SK-N-SH (cell line): ENCODE results near the gene DEFB119. TPM values are rescaled to one million over a fixed set of nuclear protein-coding genes. Genes with fewer than 3 reads are reported as not detected.
"Not testable (repeated sequence)": the region's sequence is repeated elsewhere in the genome, so short reads cannot be mapped to it uniquely, and the experiment has no call there.

Experiments used
- CTCF ChIA-PET: fragments of 300-600, 350-600 bp; formaldehyde crosslinking; extraction: SDS; loops from one replicate; lab custom pipeline; 2021; lab: Yijun Ruan, JAX
- POLR2A ChIA-PET: fragments of 350-600 bp; sonication (Branson Sonifier 250); formaldehyde crosslinking; extraction: SDS; loops from one replicate; lab custom pipeline; 2020; ENCODE audit warnings: antibody characterized with exemption, inconsistent platforms; lab: Yijun Ruan, JAX
- DNase-seq: peaks from one replicate; pipeline ENCODE4 v3.0.0; 2012
- H2AFZ ChIP-seq: fragments of 200-600 bp; sonication (generic); 2 replicates; pipeline ENCODE4 v1.8.1; 2016; ENCODE audit warnings: antibody characterized with exemption, mild to moderate bottlenecking, low read depth
- H3F3A ChIP-seq: fragments of 200-600 bp; sonication (generic); replicated peaks from 2 replicates; pipeline ENCODE3; 2016; ENCODE audit warnings: antibody characterized with exemption, mild to moderate bottlenecking; ENCODE audit not compliant: insufficient read depth
- H3K27ac ChIP-seq, 2 experiments: fragments of 200-500 bp in 1 of 2; fragments of 200-600 bp in 1 of 2; sonication (Bioruptor generic) in 1 of 2; sonication (generic), shearing (Covaris generic) in 1 of 2; 2 replicates each; pipeline versions ENCODE4 v1.5.1 to v1.6.1; 2014 to 2016; ENCODE audit warnings: low read depth in 2 of 2, inconsistent platforms in 1 of 2, low read length in 1 of 2, mild to moderate bottlenecking in 1 of 2, mixed read lengths in 1 of 2
- H3K27me3 ChIP-seq: fragments of 200-600 bp; sonication (generic), shearing (Covaris generic); 2 replicates; pipeline ENCODE4 v1.6.1; 2016; ENCODE audit warnings: mixed run types; ENCODE audit not compliant: insufficient read depth
- H3K36me3 ChIP-seq, 2 experiments: fragments of 200-500 bp in 1 of 2; fragments of 200-600 bp in 1 of 2; sonication (Bioruptor generic) in 1 of 2; sonication (generic) in 1 of 2; replicated peaks in 1 of 2; 2 replicates each; pipeline versions ENCODE3 to v1.5.1; 2014 to 2016; ENCODE audit warnings: low read length in 1 of 2, mild to moderate bottlenecking in 1 of 2; ENCODE audit not compliant: insufficient read depth in 2 of 2, control insufficient read depth in 1 of 2
- H3K4me1 ChIP-seq, 2 experiments: fragments of 200-500 bp in 1 of 2; fragments of 200-600 bp in 1 of 2; sonication (Bioruptor generic) in 1 of 2; sonication (generic), shearing (Covaris generic) in 1 of 2; 2 replicates each; pipeline versions ENCODE4 v1.5.1 to v1.6.1; 2014 to 2016; ENCODE audit warnings: low read depth in 1 of 2, low read length in 1 of 2, mixed run types in 1 of 2; ENCODE audit not compliant: insufficient read depth in 2 of 2, control insufficient read depth in 1 of 2
- H3K4me2 ChIP-seq: fragments of 200-600 bp; sonication (generic), shearing (Covaris generic); 2 replicates; pipeline ENCODE4 v1.6.1; 2017; ENCODE audit warnings: mixed run types
- H3K4me3 ChIP-seq, 2 experiments: fragments of 200-500 bp in 1 of 2; fragments of 200-600 bp in 1 of 2; sonication (Bioruptor generic) in 1 of 2; sonication (generic), shearing (Covaris generic) in 1 of 2; 2 replicates each; pipeline versions ENCODE4 v1.5.1 to v1.8.1; 2014 to 2016; ENCODE audit warnings: low read depth in 2 of 2, inconsistent platforms in 1 of 2, low read length in 1 of 2, mild to moderate bottlenecking in 1 of 2, mixed read lengths in 1 of 2, moderate library complexity in 1 of 2
- H3K79me2 ChIP-seq: fragments of 200-600 bp; sonication (generic); 2 replicates; pipeline ENCODE4 v1.8.1; 2017; ENCODE audit warnings: mild to moderate bottlenecking; ENCODE audit not compliant: insufficient read depth
- H3K9ac ChIP-seq: fragments of 200-600 bp; sonication (generic); 2 replicates; pipeline ENCODE4 v1.6.1; 2017; ENCODE audit warnings: mixed run types
- H3K9me2 ChIP-seq: fragments of 200-600 bp; sonication (generic); 2 replicates; pipeline ENCODE4 v1.6.1; 2017; ENCODE audit warnings: mixed run types
- H3K9me3 ChIP-seq: fragments of 200-600 bp; sonication (generic); 2 replicates; pipeline ENCODE4 v1.6.1; 2017; ENCODE audit warnings: mixed run types, mild to moderate bottlenecking, moderate library complexity
- H4K20me1 ChIP-seq: fragments of 200-600 bp; sonication (generic); 2 replicates; pipeline ENCODE4 v1.6.1; 2017; ENCODE audit warnings: mild to moderate bottlenecking, mixed run types; ENCODE audit not compliant: insufficient read depth
- ELF1 ChIP-seq: IDR thresholded peaks from 2 replicates; pipeline ENCODE4 v1.4.0; 2012
- GABPA ChIP-seq: IDR thresholded peaks from 2 replicates; pipeline ENCODE4 v1.4.0; 2012; ENCODE audit warnings: low read depth, mild to moderate bottlenecking
- JUND ChIP-seq: IDR thresholded peaks from 2 replicates; pipeline ENCODE4 v1.4.0; 2012
- MEF2A ChIP-seq: IDR thresholded peaks from 2 replicates; pipeline ENCODE4 v1.4.0; 2012; ENCODE audit warnings: low read depth, borderline replicate concordance
- PBX3 ChIP-seq: IDR thresholded peaks from 2 replicates; pipeline ENCODE4; 2012
- POLR2AphosphoS5 ChIP-seq: IDR thresholded peaks from 2 replicates; pipeline ENCODE4 v1.6.1; 2012; ENCODE audit warnings: low read depth, low read length
- RCOR1 ChIP-seq: fragments of 150-350 bp; IDR thresholded peaks from 2 replicates; pipeline ENCODE4 v1.6.1; 2017; ENCODE audit warnings: antibody characterized with exemption, low read length
- REST ChIP-seq: IDR thresholded peaks from 2 replicates; pipeline ENCODE4 v1.6.1; 2012; ENCODE audit warnings: mild to moderate bottlenecking, low read depth, low read length, moderate library complexity
- RFX5 ChIP-seq: IDR thresholded peaks from 2 replicates; pipeline ENCODE4 v1.6.1; 2012; ENCODE audit warnings: mild to moderate bottlenecking, improper control_type of control experiment, low read length
- RXRA ChIP-seq: IDR thresholded peaks from 2 replicates; pipeline ENCODE4 v1.4.0; 2012; ENCODE audit warnings: low read depth, mild to moderate bottlenecking, borderline replicate concordance
- SIN3A ChIP-seq: IDR thresholded peaks from 2 replicates; pipeline ENCODE4 v1.6.1; 2012; ENCODE audit warnings: low read depth, mild to moderate bottlenecking, low read length, moderate library complexity, borderline replicate concordance
- TAF1 ChIP-seq: IDR thresholded peaks from 2 replicates; pipeline ENCODE4 v1.6.1; 2012; ENCODE audit warnings: low read depth, mild to moderate bottlenecking, low read length, moderate library complexity, borderline replicate concordance
- TEAD4 ChIP-seq: IDR thresholded peaks from 2 replicates; pipeline ENCODE4 v1.4.0; 2012; ENCODE audit warnings: mild to moderate bottlenecking, borderline replicate concordance; ENCODE audit not compliant: insufficient read depth
- USF2 ChIP-seq: fragments of 150-350 bp; IDR thresholded peaks from 2 replicates; pipeline ENCODE4 v1.6.1; 2017; ENCODE audit warnings: antibody characterized with exemption, low read length, low read depth, borderline replicate concordance
- YY1 ChIP-seq: IDR thresholded peaks from 2 replicates; pipeline ENCODE4 v1.4.0; 2012; ENCODE audit warnings: low read depth, mild to moderate bottlenecking
- WGBS: methylation state at CpG from one replicate; pipeline ENCODE4 v1.1.6; 2017; ENCODE audit warnings: low lambda C conversion rate; 5-methylcytosine and 5-hydroxymethylcytosine counted together
- polyA plus RNA-seq, 3 experiments: library from polyadenylated mRNA; depleted of rRNA; stranded (reverse); fragments of >200 nt; gene quantifications; 2 replicates each; pipeline ENCODE4 v1.2.3, GENCODE V29; 2012

DEFB119 gene
- polyA plus RNA-seq, 1 of the 3 experiments (the other 2 are of a cell fraction) = not detected

GRCh38 chr20:31427576-31427975, 37.2 kb upstream of the DEFB119 start:
- H3K9me2 ChIP-seq, H3K27ac ChIP-seq, H3K4me1 ChIP-seq, H3K4me2 ChIP-seq, H3K36me3 ChIP-seq, H3K9me3 ChIP-seq, H2AFZ ChIP-seq, H3K79me2 ChIP-seq, CTCF ChIA-PET, H4K20me1 ChIP-seq, H3K9ac ChIP-seq, DNase-seq, H3K27me3 ChIP-seq, POLR2A ChIA-PET, H3K4me3 ChIP-seq, H3F3A ChIP-seq: not testable (repeated sequence)
- WGBS = 20% methylated on average over 6 of the region's 31 CpGs

GRCh38 chr20:31426891-31427551, 36.6 kb upstream of the DEFB119 start:
- H3K9me2 ChIP-seq, DNase-seq, H3K4me1 ChIP-seq, H3K4me2 ChIP-seq, H3K27ac ChIP-seq, H3K79me2 ChIP-seq, H3K4me3 ChIP-seq, H3F3A ChIP-seq, H3K9me3 ChIP-seq, H3K36me3 ChIP-seq, H3K9ac ChIP-seq, H2AFZ ChIP-seq, POLR2A ChIA-PET, CTCF ChIA-PET, H4K20me1 ChIP-seq, H3K27me3 ChIP-seq: not testable (repeated sequence)
- 88% methylated on average over 3 of the region's 48 CpGs for WGBS

- H3K4me2 ChIP-seq = no peak overlapping the region
- DNase-seq = no peak
- no peak for TF ChIP-seq GABPA
- TF ChIP-seq RCOR1 = no peak
- TF ChIP-seq MEF2A = no peak
- TF ChIP-seq RXRA = no peak
- no peak for TF ChIP-seq RFX5
- no peak for TF ChIP-seq JUND
- no peak for TF ChIP-seq REST
- no peak for TF ChIP-seq USF2
- TF ChIP-seq TAF1 = no peak
- TF ChIP-seq ELF1 = no peak
- TF ChIP-seq TEAD4 = no peak
- no peak for TF ChIP-seq POLR2AphosphoS5
- no peak for TF ChIP-seq PBX3
- TF ChIP-seq SIN3A = no peak
- no peak for TF ChIP-seq YY1
- TF ChIP-seq, all 33 proteins: peak for 0
- ChIA-PET CTCF (no interaction called here), POLR2A (no interaction called here)
- Histone ChIP-seq H3K9me3 (no peaks in the 10 kb centered on the region), H3K9me2 (no peaks in the 10 kb centered on the region), H3F3A (no peaks in the 10 kb centered on the region), H3K79me2 (no peaks in the 10 kb centered on the region), H3K36me3 (no peaks in the 10 kb centered on the region), H3K27ac (no peak overlapping the region), H3K4me3 (no peak overlapping the region), H3K27me3 (peaks cover 5% of the 10 kb centered on the region; the same call in 1 of the 2 replicates), H2AFZ (no peak overlapping the region), H3K4me1 (no peaks in the 10 kb centered on the region), H3K9ac (no peak overlapping the region), H4K20me1 (no peaks in the 10 kb centered on the region)
These were observed 35.4 kb upstream of the DEFB119 start for GRCh38 chr20:31425797-31426196.
